Muscle layer of colon (tissue), 2 donors: ENCODE data around the gene ZNRF3.
"Not testable (repeated sequence)": the region's sequence is repeated elsewhere in the genome, so short reads cannot be mapped to it uniquely, and the experiment has no call there.

Experiments
- H3K27ac ChIP-seq: one replicate; pipeline ENCODE4 v1.7.0; 2013; ENCODE audit warnings: low read depth, mild to moderate bottlenecking, low read length, moderate library complexity
- H3K27me3 ChIP-seq, 2 donors: one replicate each; pipeline ENCODE4 v1.7.0; 2013; ENCODE audit warnings: low read length in 2 of 2, mild to moderate bottlenecking in 2 of 2; ENCODE audit not compliant: insufficient read depth in 2 of 2, control insufficient read depth in 1 of 2
- H3K36me3 ChIP-seq: one replicate; pipeline ENCODE4 v1.7.0; 2013; ENCODE audit warnings: mild to moderate bottlenecking, low read length; ENCODE audit not compliant: insufficient read depth
- H3K4me1 ChIP-seq: one replicate; pipeline ENCODE4 v1.7.0; 2013; ENCODE audit warnings: mild to moderate bottlenecking, low read length; ENCODE audit not compliant: insufficient read depth
- H3K4me3 ChIP-seq, 2 donors: one replicate each; pipeline ENCODE4 v1.7.0; 2013; ENCODE audit warnings: low read length in 2 of 2, low read depth in 1 of 2, mild to moderate bottlenecking in 1 of 2, moderate library complexity in 1 of 2
- H3K9ac ChIP-seq: one replicate; pipeline ENCODE4 v1.7.0; 2013; ENCODE audit warnings: low read length
- H3K9me3 ChIP-seq: one replicate; pipeline ENCODE4 v1.7.0; 2013; ENCODE audit warnings: mild to moderate bottlenecking, low read length
- donor health status: abdominal sarcoma.
- donor health status: Adenocarcinoma of cecum.

The ZNRF3 gene

DNA sequence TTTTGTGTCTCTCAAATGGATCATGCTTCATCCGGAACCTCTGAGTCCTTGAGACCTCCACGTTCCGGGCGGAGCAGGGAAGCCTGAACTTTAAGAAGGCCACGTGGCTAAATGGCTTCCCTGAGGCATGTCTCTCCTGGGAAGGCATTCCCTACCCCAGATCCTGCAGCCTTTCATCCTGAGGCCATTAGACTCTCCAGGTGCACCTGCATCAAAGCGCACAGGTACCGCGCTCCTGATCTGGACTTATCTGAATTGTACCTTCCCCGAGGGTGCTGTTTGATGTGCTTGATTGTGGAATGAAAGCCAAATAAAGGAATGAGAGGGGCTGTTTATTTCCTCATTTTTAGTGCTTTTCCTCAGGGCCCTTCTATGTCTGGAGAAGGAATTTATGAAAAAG is 155.8 kb downstream of the ZNRF3 start:
- no peak overlapping the region for H3K9ac ChIP-seq
- no peaks in the 10 kb centered on the region for H3K9me3 ChIP-seq
- H3K4me1 ChIP-seq: peaks cover 19% of the 10 kb centered on the region
- H3K27me3 ChIP-seq: no peaks in the 10 kb centered on the region
- H3K4me3 ChIP-seq: no peak overlapping the region
- no peak overlapping the region for H3K27ac ChIP-seq
- H3K36me3 ChIP-seq: peaks cover 12% of the 10 kb centered on the region

DNA sequence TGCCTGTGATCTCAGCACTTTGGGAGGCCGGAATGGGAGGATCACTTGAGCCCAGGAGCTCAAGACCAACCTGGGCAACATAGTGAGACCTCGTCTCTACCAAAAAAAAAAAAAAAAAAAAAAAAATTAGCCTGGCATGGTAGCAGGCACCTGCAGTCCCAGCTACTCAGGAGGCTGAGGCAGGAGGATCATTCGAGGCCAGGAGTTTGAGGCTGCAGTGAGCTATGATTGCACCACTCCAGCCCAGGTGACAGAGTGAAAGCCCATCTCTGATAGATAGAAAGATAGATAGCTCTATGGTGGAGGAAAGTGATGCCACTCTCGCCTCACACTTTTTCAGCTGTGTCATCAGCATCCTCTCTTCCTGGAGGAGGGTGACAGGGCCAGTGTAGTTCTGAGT is 156.3 kb downstream of the ZNRF3 start:
- H3K27me3 ChIP-seq, H3K9ac ChIP-seq, H3K4me3 ChIP-seq, H3K9me3 ChIP-seq, H3K27ac ChIP-seq: not testable (repeated sequence)
- Histone ChIP-seq H3K36me3 (peaks cover 17% of the 10 kb centered on the region), H3K4me1 (peaks cover 14% of the 10 kb centered on the region)

GRCh38 chr22:29040385-29041275 is 157.3 kb downstream of the ZNRF3 start:
- H3K27me3 ChIP-seq: no peaks in the 10 kb centered on the region
- H3K27ac ChIP-seq: no peak overlapping the region
- H3K9ac ChIP-seq: no peak overlapping the region
- H3K9me3 ChIP-seq: no peaks in the 10 kb centered on the region
- H3K36me3 ChIP-seq: peaks cover 22% of the 10 kb centered on the region
- no peak overlapping the region for H3K4me3 ChIP-seq
- peaks cover 14% of the 10 kb centered on the region for H3K4me1 ChIP-seq

DNA sequence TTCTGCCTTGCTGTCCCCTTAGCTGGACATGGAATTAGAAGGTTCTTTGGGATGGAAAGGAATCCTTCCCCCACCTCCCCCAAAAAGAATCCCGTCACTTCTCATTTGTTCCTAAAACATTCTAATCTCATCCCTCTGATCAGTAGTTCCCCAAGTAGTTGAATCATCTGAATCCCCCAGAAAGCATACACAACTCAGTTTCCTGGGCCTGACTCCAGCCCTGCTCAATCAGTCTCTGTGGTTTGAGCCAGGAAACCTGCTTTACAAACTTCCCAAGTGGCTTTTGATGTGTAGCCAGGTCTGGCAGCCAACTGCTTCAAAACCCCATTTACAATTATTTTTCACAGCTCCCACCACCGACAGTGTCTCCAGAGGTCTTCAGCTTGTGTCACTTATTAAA is 158.0 kb downstream of the ZNRF3 start:
- H3K9ac ChIP-seq: no peak overlapping the region
- no peak overlapping the region for H3K27ac ChIP-seq
- H3K4me1 ChIP-seq: peaks cover 14% of the 10 kb centered on the region
- H3K4me3 ChIP-seq: no peak overlapping the region
- H3K9me3 ChIP-seq: no peaks in the 10 kb centered on the region
- H3K36me3 ChIP-seq: peaks cover 30% of the 10 kb centered on the region
- no peaks in the 10 kb centered on the region for H3K27me3 ChIP-seq

DNA sequence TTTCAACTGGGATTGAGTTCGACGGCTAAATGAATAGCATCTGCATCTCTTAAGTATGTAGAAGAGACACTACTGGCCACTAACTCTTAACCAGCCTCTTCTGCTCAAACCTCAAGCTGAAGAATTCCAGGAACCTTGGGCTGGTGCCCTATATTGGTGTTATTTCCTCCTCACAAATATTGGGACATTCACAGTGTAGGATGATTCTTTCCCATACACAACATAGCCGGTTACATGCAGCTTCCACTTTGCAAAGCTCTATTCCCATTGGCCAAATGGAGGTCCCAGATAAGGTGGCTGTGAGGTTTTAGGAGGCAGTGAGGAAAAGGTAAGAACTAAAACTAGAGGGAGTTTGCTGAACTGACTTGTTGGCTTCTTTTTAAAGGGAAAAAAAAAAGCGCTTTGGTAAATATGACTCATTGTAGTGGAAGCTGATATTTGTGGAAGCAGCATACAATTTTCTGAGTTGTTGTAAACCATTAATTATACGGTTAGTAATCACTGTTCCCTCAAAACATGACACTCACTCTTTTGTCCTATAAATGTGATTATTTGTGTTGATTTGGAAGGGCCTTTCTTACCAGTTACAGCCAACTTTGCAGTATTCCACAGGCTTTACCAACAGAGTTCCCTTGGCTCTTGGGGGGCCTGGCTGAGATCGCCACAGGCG is 160.7 kb downstream of the ZNRF3 start:
- H3K9ac ChIP-seq: no peak overlapping the region
- no peak overlapping the region for H3K4me3 ChIP-seq
- no peak overlapping the region for H3K27ac ChIP-seq
- no peaks in the 10 kb centered on the region for H3K9me3 ChIP-seq
- H3K4me1 ChIP-seq: peaks cover 6% of the 10 kb centered on the region
- H3K36me3 ChIP-seq: peaks cover 56% of the 10 kb centered on the region
- no peaks in the 10 kb centered on the region for H3K27me3 ChIP-seq

DNA sequence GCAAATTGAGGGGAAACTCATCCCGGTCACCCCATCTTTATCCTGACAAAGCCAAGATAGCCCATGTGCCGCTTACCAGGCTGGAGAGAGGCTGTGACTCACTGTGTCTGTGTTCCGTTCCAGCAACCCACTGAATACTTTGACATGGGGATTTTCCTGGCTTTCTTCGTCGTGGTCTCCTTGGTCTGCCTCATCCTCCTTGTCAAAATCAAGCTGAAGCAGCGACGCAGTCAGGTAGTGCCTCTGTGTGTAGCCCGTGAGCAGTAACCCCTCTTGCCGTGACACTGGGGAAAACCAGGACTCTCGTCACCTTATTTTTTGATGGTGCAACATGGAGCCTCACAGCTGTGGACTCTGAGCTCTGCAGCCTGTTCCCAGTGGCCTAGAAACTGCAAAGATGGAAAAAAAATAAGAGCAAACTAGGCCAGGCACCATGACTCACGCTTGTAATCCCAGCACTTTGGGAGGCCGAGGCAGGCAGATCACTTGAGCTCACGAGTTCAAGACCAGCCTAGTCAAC is 161.3 kb downstream of the ZNRF3 start:
- H3K27me3 ChIP-seq: no peaks in the 10 kb centered on the region
- H3K4me1 ChIP-seq: peaks cover 6% of the 10 kb centered on the region
- no peak overlapping the region for H3K4me3 ChIP-seq
- no peak overlapping the region for H3K27ac ChIP-seq
- H3K36me3 ChIP-seq: peaks cover 63% of the 10 kb centered on the region
- no peak overlapping the region for H3K9ac ChIP-seq
- H3K9me3 ChIP-seq: no peaks in the 10 kb centered on the region

- no peaks in the 10 kb centered on the region for H3K9me3 ChIP-seq
- H3K4me3 ChIP-seq: no peak overlapping the region
- H3K27ac ChIP-seq: no peak overlapping the region
- no peaks in the 10 kb centered on the region for H3K27me3 ChIP-seq
- H3K36me3 ChIP-seq: peaks cover 56% of the 10 kb centered on the region
- H3K4me1 ChIP-seq: no peaks in the 10 kb centered on the region
- no peak overlapping the region for H3K9ac ChIP-seq
Measured at GRCh38 chr22:29048822-29049654, 165.7 kb downstream of the ZNRF3 start.

DNA sequence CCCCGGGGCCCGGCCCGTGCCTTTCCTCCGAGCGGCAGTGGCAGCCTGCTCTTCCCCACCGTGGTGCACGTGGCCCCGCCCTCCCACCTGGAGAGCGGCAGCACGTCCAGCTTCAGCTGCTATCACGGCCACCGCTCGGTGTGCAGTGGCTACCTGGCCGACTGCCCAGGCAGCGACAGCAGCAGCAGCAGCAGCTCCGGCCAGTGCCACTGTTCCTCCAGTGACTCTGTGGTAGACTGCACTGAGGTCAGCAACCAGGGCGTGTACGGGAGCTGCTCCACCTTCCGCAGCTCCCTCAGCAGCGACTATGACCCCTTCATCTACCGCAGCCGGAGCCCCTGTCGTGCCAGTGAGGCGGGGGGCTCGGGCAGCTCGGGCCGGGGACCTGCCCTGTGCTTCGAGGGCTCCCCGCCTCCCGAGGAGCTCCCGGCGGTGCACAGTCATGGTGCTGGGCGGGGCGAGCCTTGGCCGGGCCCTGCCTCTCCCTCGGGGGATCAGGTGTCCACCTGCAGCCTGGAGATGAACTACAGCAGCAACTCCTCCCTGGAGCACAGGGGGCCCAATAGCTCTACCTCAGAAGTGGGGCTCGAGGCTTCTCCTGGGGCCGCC is 166.4 kb downstream of the ZNRF3 start:
- no peaks in the 10 kb centered on the region for H3K27me3 ChIP-seq
- H3K4me1 ChIP-seq: no peaks in the 10 kb centered on the region
- H3K9me3 ChIP-seq: no peaks in the 10 kb centered on the region
- no peak overlapping the region for H3K27ac ChIP-seq
- H3K4me3 ChIP-seq: no peak overlapping the region
- no peak overlapping the region for H3K9ac ChIP-seq
- peaks cover 49% of the 10 kb centered on the region for H3K36me3 ChIP-seq

- Histone ChIP-seq H3K36me3 (peaks cover 46% of the 10 kb centered on the region), H3K4me3 (no peak overlapping the region)
Measured at GRCh38 chr22:29050457-29050856, 167.1 kb downstream of the ZNRF3 start.

DNA sequence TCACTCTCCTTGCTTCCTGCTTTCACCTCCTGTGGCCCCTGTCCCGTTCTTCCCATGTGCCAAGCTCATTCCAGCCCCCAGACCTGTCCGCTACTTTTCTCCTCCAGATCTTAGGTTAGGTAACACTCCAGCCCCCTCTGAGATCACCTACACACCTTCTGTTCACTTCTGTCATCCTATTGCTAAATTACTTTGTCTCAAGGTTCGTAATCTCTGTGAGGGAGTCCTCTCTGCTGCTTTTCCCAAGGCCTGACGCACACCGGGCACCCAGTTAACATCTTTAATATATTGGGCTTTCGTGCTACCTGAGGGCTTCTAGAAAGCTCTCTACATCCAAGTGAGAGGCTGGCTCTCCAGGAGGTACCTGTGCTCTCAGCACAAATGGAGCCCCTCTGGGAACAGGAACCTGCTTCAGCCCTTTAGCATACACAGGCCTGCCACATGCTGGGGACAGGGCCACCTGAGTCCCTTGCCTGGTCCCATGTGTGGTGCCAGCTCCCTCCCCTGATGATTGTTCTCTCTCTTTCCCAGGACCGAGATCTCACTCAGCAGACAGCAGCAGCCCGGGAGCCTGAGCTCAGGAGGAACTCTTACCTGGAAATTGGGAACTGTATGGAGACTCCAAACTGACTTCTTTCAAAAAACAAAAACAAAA is 169.8 kb downstream of the ZNRF3 start:
- Histone ChIP-seq H3K36me3 (peaks cover 19% of the 10 kb centered on the region), H3K9me3 (no peaks in the 10 kb centered on the region), H3K27ac (no peak overlapping the region), H3K4me3 (no peak overlapping the region), H3K27me3 (no peaks in the 10 kb centered on the region), H3K4me1 (no peaks in the 10 kb centered on the region), H3K9ac (no peak overlapping the region)

More at GRCh38 chr22:29050457-29050856, 167.1 kb downstream of the ZNRF3 start:
- H3K9me3 ChIP-seq: no peaks in the 10 kb centered on the region
- H3K27me3 ChIP-seq: no peaks in the 10 kb centered on the region
- no peaks in the 10 kb centered on the region for H3K4me1 ChIP-seq
- no peak overlapping the region for H3K27ac ChIP-seq
- no peak overlapping the region for H3K9ac ChIP-seq
